Measurements from ENCODE around the gene ECHDC3.

DNA sequence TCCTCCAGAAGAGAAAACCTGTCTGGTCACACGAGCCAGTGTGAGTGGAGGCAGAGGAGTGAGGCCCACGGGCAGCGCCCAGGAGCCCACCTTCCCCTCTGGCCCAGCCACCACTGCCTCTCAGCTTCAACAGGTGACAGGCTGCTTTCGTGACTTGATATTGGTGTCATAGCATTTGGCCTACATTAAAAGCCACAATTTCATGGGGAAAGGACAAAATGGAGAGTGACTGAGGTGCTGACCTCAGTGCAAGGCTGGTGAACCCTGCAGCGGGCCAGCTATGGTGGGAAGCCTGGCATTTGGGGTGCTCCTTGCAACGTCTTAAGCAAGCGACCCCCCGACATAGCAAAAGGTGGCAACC is 21.3 kb downstream of the ECHDC3 start:
- TF ChIP-seq, protein P1, sequence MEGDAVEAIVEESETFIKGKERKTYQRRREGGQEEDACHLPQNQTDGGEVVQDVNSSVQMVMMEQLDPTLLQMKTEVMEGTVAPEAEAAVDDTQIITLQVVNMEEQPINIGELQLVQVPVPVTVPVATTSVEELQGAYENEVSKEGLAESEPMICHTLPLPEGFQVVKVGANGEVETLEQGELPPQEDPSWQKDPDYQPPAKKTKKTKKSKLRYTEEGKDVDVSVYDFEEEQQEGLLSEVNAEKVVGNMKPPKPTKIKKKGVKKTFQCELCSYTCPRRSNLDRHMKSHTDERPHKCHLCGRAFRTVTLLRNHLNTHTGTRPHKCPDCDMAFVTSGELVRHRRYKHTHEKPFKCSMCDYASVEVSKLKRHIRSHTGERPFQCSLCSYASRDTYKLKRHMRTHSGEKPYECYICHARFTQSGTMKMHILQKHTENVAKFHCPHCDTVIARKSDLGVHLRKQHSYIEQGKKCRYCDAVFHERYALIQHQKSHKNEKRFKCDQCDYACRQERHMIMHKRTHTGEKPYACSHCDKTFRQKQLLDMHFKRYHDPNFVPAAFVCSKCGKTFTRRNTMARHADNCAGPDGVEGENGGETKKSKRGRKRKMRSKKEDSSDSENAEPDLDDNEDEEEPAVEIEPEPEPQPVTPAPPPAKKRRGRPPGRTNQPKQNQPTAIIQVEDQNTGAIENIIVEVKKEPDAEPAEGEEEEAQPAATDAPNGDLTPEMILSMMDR (IDR thresholded peaks at IDR 0.05) = no peak
- no peak for TF ChIP-seq POLR2A (IDR thresholded peaks at IDR 0.05)
